RPMI8226 (cell line): Measurements from ENCODE around the gene HOXB5.

Experiments
- DNase-seq: peaks from one replicate; pipeline ENCODE4 v3.0.0-alpha.2; 2015

HOXB5 gene

GRCh38 chr17:48588074-48588415, 5.5 kb downstream of the HOXB5 start:
- DNase-seq: no peak

- DNase-seq: no peak
These were observed 6.1 kb downstream of the HOXB5 start for GRCh38 chr17:48587276-48588073.

GRCh38 chr17:48586355-48587258, 7.0 kb downstream of the HOXB5 start:
- DNase-seq: no peak

- no peak for DNase-seq
These were observed 9.3 kb downstream of the HOXB5 start for GRCh38 chr17:48584223-48584741.

- DNase-seq: no peak
These were observed 9.8 kb downstream of the HOXB5 start for GRCh38 chr17:48583708-48584222.

GRCh38 chr17:48582750-48583069, 10.9 kb downstream of the HOXB5 start:
- DNase-seq: no peak

GRCh38 chr17:48579760-48580554, 13.6 kb downstream of the HOXB5 start:
- DNase-seq: no peak

- no peak for DNase-seq
These were observed 14.2 kb downstream of the HOXB5 start for GRCh38 chr17:48579471-48579759.

- peak; percentile 32 for DNase-seq
These were observed 14.7 kb downstream of the HOXB5 start for GRCh38 chr17:48578616-48579470.

GRCh38 chr17:48577946-48578615, 15.5 kb downstream of the HOXB5 start, which contains the start of gene HOXB4:
Gene HOXB4, minus strand, starts transcription at chr17:48578350. Its CDS starts 31 bp downstream, at chr17:48578319.
- DNase-seq: peak; percentile 69

GRCh38 chr17:48577330-48577945, 16.1 kb downstream of the HOXB5 start:
- no peak for DNase-seq

- DNase-seq: no peak
These were observed 16.9 kb downstream of the HOXB5 start for GRCh38 chr17:48576479-48577309.

GRCh38 chr17:48575673-48576478, 17.7 kb downstream of the HOXB5 start:
- DNase-seq: no peak

- no peak for DNase-seq
These were observed 18.5 kb downstream of the HOXB5 start for GRCh38 chr17:48575066-48575582.

GRCh38 chr17:48574505-48575065, 19.0 kb downstream of the HOXB5 start:
- no peak for DNase-seq

- DNase-seq: no peak
These were observed 21.7 kb downstream of the HOXB5 start for GRCh38 chr17:48571826-48572417.

- no peak for DNase-seq
These were observed 22.4 kb downstream of the HOXB5 start for GRCh38 chr17:48571024-48571818.
